GM10248 (cell line): ENCODE measurements around the gene CEP19.

Experiments used
- CTCF ChIA-PET: fragments of 300-600 bp; sonication (Branson Sonifier 250); formaldehyde crosslinking; extraction: SDS; loops from one replicate; lab custom pipeline; 2021; ENCODE audit warnings: antibody characterized with exemption; lab: Yijun Ruan, JAX
- POLR2A ChIA-PET: fragments of 350-650 bp; sonication (Branson Sonifier 250); formaldehyde crosslinking; extraction: SDS; loops from one replicate; lab custom pipeline; 2020; ENCODE audit warnings: antibody characterized with exemption; lab: Yijun Ruan, JAX
- DNase-seq: peaks from one replicate; pipeline ENCODE4 v3.0.0; 2012; ENCODE audit errors: extremely low spot score
- TF ChIP-seq, protein P1 (sequence below): IDR thresholded peaks from 2 replicates; pipeline ENCODE4 v1.5.1; 2012; ENCODE audit warnings: mild to moderate bottlenecking, low read depth; ENCODE audit errors: extremely low read depth, missing control alignments, control extremely low read depth

CEP19 gene

DNA sequence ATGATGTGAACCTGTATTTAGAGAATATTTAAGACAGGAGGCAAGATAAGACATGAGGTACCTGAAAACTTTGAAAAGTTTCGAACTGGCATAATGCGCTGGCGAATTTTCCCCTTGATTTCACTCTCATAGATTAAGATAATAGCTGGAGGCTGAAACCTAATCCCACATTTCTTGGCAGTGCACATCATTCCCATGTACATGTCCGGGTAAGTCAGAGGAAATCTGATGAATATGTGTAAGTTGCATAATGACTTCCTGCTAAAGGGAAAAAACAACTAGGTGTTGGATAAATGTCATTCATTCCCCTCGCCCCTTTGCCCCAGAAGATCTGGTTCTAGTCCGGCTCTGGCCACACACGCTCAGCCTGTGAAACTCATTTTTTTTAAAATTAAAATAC lies 3.6 kb downstream of the CEP19 start:
- ChIA-PET POLR2A (no interaction called here), CTCF (interaction anchor here (0.9 to 3.2 kb wide), 7 partner anchors 9 to 204 kb away, joined by 3 to 8 read pairs (median 4); no protein-coding TSS in a partner anchor)
- TF ChIP-seq, protein P1, sequence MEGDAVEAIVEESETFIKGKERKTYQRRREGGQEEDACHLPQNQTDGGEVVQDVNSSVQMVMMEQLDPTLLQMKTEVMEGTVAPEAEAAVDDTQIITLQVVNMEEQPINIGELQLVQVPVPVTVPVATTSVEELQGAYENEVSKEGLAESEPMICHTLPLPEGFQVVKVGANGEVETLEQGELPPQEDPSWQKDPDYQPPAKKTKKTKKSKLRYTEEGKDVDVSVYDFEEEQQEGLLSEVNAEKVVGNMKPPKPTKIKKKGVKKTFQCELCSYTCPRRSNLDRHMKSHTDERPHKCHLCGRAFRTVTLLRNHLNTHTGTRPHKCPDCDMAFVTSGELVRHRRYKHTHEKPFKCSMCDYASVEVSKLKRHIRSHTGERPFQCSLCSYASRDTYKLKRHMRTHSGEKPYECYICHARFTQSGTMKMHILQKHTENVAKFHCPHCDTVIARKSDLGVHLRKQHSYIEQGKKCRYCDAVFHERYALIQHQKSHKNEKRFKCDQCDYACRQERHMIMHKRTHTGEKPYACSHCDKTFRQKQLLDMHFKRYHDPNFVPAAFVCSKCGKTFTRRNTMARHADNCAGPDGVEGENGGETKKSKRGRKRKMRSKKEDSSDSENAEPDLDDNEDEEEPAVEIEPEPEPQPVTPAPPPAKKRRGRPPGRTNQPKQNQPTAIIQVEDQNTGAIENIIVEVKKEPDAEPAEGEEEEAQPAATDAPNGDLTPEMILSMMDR: no peak
- DNase-seq: no peak

DNA sequence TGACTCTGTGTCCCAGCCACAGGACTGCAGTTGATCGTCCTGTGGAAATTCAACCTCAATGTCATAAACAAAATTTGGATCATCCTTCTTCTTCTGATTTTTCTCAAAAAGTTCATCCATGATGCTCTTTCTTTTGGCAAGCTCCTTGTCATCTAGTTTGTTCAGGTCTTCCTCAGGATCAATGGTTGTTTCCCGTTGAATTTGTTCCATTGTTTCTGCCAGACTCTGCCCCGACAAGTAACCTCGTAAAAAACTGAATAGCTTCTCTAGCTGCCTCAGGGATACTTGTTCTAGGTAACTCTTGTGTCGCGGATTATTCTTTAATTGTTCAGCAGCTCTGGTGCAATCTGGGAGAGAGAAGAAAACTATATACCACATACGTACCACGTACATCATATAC lies 4.5 kb downstream of the CEP19 start:
- no peak for DNase-seq
- CTCF ChIA-PET: interaction anchor here (0.9 to 3.2 kb wide), 6 partner anchors 10 to 205 kb away, joined by 3 to 8 read pairs (median 4); no protein-coding TSS in a partner anchor
- POLR2A ChIA-PET: no interaction called here
- TF ChIP-seq, protein P1: no peak

DNA sequence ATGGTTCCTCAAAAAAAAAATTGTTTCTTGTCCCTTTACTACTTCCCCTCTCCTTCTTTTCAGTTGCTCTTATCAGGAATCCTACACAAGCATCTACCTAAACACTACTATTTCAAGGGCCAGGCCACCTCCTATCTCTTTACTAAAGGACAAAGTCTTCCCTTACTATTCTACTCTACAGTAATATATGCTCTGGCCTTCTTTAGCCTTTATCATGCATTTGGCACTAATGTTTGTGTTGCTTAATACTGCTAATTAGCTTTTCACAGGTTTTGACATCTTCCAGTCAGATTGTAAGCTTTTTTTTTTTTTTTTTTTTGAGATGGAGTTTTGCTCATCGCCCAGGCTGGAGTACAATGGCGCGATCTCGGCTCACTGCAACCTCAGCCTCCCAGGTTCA lies 5.3 kb downstream of the CEP19 start:
- ChIA-PET CTCF (interaction anchor here (1.2 to 3.2 kb wide), 3 partner anchors 14 to 98 kb away, joined by 4 to 8 read pairs (median 7); no protein-coding TSS in a partner anchor), POLR2A (interaction anchor here (0.6 kb wide), 1 partner anchor 36 kb away, joined by 6 read pairs; no protein-coding TSS in a partner anchor)
- TF ChIP-seq, protein P1: no peak
- DNase-seq: no peak

DNA sequence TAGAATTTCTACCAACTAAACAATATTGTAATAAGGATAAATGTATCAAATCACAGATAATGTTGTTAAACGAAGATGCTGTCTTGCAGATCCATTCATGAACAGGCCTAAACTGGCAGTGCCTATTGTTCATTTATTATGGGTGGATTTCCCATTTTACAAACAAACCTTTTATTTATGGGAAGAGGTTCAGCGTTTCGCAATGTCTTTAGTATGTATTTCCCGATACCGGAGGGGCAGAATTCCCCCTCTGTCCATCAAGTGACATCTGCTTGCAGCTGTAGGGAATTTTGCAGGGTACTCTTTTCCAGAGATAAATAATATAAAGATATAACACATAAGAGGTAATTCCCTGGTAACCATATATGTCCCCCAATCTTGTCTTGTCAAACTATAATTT lies 5.7 kb downstream of the CEP19 start:
- TF ChIP-seq, protein P1: no peak
- DNase-seq: no peak
- ChIA-PET CTCF (no interaction called here), POLR2A (interaction anchor here (0.6 kb wide), 1 partner anchor 36 kb away, joined by 6 read pairs; no protein-coding TSS in a partner anchor)

DNA sequence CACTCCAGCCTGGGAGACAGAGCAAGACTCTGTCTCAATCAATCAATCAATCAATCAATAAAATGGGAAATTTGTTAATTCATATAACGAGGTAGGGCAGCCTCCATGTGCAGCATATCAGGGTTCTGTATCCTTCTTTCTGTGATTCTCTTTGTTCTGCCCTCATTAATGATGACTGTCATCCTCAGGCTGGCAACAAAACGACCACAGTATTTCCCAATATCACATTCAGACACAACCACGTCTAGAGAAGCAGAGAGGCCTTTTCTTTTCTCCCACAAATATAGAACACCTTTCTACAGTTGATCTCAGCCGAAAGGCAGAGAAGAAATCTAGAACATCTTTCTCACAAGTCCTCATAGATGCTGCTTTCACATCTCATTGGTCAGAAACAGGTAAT lies 11.2 kb downstream of the CEP19 start:
- ChIA-PET CTCF (no interaction called here), POLR2A (no interaction called here)
- DNase-seq: no peak
- TF ChIP-seq, protein P1: no peak

- ChIA-PET POLR2A (no interaction called here), CTCF (interaction anchor here (0.8 kb wide), 1 partner anchor 159 kb away, joined by 3 read pairs; no protein-coding TSS in a partner anchor)
- TF ChIP-seq, protein P1: no peak
- DNase-seq: no peak
These were observed 12.3 kb downstream of the CEP19 start for GRCh38 chr3:196699749-196700148.
